MG63 (cell line): ENCODE measurements around the gene CROCC2. TPM values are rescaled to one million over a fixed set of nuclear protein-coding genes. Genes with fewer than 3 reads are reported as not detected.
A peak's percentile ranks its signal among the peaks of the same experiment; 100 is the strongest.

Experiments
- DNase-seq: peaks from one replicate; pipeline ENCODE4 v3.0.0-alpha.2; 2020
- H3K27me3 ChIP-seq: fragments of 250-450 bp; sonication (Bioruptor Pico); 2 replicates; pipeline ENCODE4 v1.5.1; 2020; ENCODE audit warnings: mild to moderate bottlenecking, moderate library complexity
- H3K36me3 ChIP-seq: fragments of 250-450 bp; sonication (Bioruptor Pico); 2 replicates; pipeline ENCODE4 v1.5.1; 2020; ENCODE audit warnings: mild to moderate bottlenecking, moderate library complexity
- H3K4me3 ChIP-seq: fragments of 250-450 bp; sonication (Bioruptor Pico); 2 replicates; pipeline ENCODE4 v1.5.1; 2020; ENCODE audit warnings: mild to moderate bottlenecking, moderate library complexity
- H3K9me3 ChIP-seq: fragments of 250-450 bp; sonication (Bioruptor Pico); 2 replicates; pipeline ENCODE4 v1.5.1; 2020; ENCODE audit warnings: mild to moderate bottlenecking, moderate library complexity
- total RNA-seq: library from RNA; depleted of rRNA; stranded (reverse); fragments of >200 nt; shearing (Covaris generic); gene quantifications from 2 replicates; pipeline ENCODE4 v1.2.3, GENCODE V29; 2014; ENCODE audit warnings: low replicate concordance

The CROCC2 gene
- total RNA-seq, 1 experiment from 2014 or later, result not detected

DNA sequence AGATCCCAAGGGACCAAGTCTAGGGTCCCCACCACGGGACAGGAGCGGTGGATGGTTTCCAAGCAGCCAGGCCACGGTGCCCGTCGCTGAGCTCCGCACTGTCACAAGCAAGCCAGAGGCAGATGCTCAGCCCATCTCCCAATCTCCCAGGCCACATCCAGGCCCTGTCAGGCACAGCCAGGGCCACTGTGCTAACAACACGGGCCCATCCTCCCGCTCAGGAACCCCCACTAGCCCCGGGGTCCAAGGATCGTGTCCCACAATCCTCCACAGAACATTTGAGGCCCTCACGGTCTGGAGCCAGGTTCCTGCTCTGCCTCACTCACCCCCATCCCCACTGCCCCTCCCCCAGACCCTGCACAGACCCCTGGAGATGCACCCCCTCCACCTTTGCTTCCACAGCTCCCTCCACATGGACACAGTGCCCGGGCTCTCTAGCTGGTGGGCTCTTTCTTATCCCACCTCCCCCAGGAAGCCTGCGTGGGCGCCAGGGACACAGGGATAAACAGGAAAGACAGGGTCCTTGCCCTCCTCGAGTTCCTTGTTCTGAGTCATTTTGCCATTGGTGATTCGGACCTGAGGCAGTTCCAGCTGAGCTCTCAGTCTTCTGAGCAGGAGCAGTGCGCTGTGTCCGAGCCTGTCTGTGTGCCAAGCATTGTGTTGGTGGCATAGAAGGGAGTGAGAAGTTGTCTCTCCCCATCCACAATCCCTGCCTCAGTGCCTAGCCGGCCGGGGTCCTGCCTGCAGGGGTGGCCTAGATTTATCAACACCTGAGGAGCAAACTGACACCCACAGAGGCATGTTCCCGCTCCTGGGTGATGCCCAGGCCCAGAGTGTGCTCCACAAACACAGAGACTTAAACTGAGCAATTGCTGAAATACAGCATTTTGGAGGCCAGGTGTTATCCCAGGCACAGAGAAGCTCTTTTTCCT lies 7.0 kb downstream of the CROCC2 start:
- H3K4me3 ChIP-seq, result no peak overlapping the region
- no peaks in the 10 kb centered on the region for H3K27me3 ChIP-seq
- H3K36me3 ChIP-seq, result no peaks in the 10 kb centered on the region
- peak; percentile 44 for DNase-seq
- no peaks in the 10 kb centered on the region for H3K9me3 ChIP-seq

DNA sequence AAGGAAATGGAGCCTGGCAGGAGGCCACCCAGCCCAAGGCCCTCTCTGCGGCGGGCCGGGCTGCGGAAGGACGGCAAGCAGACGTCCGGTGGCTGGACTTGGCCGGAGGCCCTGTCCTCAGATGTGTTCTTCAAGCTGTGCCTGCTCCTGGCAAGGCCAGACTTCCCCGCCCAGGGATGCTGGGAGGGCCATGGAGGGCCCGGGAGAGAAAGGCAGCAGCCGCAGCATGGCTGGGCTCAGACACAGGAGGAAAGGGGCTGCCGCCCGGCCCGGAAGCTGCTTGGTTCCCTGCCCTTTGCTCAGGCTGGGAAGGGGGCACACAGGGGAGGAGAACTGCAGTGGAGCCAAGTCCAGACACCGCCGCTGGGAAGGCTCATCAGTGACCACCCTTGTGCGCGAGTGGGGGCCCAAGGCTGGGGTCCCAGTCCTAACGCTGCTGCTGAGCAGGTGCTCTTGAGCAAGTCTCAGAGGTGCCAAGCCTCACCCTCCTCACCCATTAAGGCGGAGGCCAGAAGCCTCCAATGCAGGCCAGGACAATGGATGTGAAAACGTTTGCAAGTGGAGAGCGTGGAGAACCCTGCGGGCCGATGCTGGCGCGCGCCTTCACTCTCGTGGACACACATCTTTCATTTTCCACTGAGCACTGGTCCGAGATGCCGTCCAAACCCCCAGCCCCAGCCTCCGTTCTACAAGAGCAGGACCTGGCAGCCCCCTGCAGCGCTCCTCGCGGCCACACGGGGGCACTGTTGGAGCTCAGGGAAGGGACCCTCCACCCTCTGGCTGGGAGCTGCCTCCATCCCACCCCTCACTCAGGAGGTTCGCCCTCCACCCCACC lies 7.9 kb downstream of the CROCC2 start:
- no peak overlapping the region for H3K4me3 ChIP-seq
- DNase-seq, result peak; percentile 71

DNA sequence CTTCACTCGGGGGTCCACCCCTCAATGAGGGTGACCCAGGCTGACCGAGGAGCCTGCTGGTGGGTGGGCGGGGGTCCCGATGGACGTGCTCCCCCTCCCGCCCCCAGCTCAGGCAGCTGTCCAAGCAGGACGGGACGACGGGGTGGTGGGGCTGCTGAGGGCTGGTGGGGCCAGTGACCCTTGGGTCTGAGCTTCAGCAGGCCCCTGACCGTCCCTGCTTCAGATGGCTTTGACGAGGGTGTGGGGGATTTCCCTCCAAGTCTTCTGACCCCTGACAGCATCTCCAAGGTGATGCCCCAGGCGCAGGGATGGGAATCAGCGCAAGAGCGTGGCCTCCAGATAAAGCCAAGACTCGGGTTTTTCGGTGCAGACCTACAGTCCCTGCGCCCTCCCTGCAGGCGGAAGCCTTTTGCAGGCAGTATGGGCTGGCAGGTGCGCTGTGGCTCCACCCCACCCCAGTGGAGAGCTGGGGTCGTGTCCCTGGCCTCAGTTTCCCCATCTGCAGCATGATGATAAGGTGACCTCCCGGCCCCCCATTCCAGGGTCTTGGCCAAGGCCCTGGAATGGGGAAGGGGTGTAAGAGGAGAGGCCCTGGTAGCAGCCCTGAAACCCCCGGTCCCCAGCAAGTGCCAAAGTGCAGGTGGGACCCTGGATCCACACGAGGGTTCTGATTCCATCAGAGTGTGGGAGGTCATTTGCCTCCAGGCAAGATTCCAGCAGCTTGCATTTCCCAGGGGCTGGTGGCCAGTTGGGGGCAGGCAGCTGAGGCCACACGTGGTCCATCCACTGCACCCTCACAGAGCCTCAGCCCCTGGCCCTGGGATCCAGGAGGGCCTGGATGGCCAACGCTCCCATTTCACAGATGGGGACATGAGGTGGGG lies 8.7 kb downstream of the CROCC2 start:
- Histone ChIP-seq H3K36me3 (no peaks in the 10 kb centered on the region), H3K9me3 (no peaks in the 10 kb centered on the region), H3K4me3 (no peak overlapping the region), H3K27me3 (no peaks in the 10 kb centered on the region)
- DNase-seq, result no peak

More for the DNA sequence above, 7.9 kb downstream of the CROCC2 start:
- H3K36me3 ChIP-seq, result no peaks in the 10 kb centered on the region
- H3K9me3 ChIP-seq, result no peaks in the 10 kb centered on the region
- no peaks in the 10 kb centered on the region for H3K27me3 ChIP-seq

DNA sequence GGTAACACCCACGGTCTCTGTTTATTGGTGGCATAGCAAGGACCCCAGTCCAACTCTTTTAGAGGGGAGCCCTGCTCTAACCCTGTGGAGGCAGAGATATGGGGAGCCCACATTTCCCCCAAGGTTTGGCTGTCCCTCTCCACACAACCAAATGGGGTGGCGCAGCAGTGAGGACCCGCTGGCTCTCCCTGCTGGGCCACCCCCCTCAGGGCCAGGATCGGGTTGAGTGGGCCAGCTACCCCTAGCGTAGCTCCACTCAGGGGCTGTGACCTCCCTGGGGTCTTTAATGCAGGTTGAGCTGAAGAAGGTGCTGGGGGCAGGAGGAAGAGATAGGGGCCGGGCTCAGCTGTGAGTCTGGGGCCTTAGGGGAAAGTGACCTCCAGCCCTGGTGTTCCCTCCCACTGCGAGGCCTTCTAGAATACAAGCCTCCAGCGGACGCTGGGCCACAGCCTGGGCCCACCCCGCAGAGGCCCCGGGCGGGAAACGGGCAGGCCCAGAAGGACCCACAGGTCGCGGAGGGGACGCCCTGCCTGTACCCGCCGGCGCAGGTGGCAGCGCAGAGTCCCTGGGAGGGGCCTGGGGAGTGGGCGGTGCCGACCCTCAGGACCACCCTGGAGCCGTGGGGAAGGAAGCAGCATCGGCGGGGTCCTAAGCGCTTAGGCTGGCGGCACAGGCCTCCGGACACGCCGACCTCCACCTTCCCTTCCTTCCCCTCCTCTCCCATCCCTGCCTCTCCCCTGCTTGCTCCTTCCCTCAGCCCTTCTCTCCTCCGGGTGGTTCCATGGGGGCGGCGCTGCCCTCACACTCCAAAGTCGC lies 9.6 kb downstream of the CROCC2 start:
- DNase-seq, result no peak
- no peak overlapping the region for H3K4me3 ChIP-seq

DNA sequence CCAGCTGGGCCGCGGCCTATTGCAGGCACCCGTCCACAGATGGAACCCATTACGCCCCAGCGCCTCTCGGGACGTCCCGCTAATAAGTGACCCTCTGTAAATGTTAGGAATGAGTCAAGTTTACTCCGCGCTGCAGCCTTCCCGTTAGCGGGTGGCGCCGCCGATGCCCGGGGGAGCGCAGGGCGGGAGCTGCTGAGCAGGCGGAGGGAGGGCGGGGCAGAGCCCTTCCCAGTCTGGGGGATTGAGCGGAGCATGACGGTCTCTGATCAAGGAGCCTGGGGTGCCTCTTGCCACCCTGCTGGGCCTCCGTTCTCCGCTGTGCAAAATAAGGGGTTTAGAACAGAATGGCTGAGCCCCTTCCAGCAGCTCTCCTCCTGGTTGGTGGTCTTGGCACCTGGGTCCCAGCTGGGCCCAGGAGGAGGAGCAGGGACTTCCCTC lies 10.5 kb downstream of the CROCC2 start:
- H3K9me3 ChIP-seq, result no peaks in the 10 kb centered on the region
- peak; percentile 90 for DNase-seq
- H3K36me3 ChIP-seq, result no peaks in the 10 kb centered on the region
- no peaks in the 10 kb centered on the region for H3K27me3 ChIP-seq
- no peak overlapping the region for H3K4me3 ChIP-seq

More for the DNA sequence above, 9.6 kb downstream of the CROCC2 start:
- H3K27me3 ChIP-seq, result no peaks in the 10 kb centered on the region
- H3K9me3 ChIP-seq, result no peaks in the 10 kb centered on the region
- no peaks in the 10 kb centered on the region for H3K36me3 ChIP-seq

DNA sequence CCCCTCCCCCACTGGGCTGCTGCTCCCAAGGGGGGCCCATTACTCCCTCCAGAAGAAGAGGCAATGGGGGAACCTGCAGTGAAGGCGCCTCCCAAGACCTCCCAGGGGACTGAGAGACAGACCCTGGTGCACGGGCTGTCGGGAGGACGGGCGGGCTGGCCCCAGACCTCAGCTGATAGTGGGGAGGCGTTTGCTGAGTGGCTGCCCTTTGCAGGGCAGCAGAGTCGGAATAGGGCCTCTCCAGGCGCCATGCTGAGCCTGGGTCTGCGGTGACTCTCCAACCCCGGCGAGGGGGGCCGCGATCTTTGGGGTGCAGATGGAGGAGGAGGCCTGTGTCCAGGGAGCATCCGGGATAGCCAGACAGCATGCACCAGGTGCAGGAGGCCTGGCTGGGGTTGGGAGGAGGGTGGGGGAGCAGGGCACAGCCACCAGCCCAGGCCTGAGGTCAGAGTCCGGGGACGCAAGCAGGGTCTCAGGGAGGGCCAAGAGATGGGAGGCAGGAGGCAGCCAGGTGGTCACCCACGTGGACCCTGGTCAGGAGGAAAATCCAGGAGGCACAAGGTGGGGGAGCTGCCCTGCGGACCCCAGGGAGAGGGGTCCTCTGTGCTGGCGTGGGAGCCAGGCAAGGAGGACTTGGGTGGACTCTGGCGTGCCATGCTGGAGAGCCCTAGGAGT lies 11.0 kb downstream of the CROCC2 start:
- Histone ChIP-seq H3K36me3 (no peaks in the 10 kb centered on the region), H3K9me3 (no peaks in the 10 kb centered on the region), H3K4me3 (no peak overlapping the region), H3K27me3 (no peaks in the 10 kb centered on the region)
- no peak for DNase-seq

DNA sequence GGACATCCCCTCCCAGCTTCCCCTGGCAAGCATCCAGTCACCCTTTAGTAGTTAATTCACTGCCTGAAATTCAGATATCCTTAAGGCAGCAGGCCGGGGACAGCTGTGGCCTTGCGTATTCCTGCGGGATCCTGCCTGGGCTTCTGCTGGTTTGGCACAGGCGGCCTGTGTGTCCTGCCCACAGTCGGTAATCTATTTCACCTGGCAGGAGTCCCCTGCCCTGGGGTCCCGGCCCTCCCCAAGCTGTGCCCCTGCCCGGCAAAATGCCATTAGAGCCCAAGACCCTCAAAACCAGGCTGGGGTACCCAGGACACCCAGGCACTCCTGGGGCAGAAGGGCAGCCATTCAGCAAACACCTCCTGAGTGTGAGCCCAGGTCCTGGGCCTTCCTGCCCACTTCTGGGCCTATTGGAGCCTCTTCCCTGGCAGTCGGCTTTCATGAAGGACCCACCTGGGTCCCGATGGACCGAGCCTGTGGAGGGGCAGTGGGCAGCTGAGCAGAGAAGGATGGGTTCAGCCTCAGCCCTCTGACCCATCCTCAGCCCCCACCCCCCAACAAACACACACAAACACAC lies 11.6 kb downstream of the CROCC2 start:
- Histone ChIP-seq H3K4me3 (no peak overlapping the region), H3K9me3 (no peaks in the 10 kb centered on the region)
- DNase-seq, result no peak

DNA sequence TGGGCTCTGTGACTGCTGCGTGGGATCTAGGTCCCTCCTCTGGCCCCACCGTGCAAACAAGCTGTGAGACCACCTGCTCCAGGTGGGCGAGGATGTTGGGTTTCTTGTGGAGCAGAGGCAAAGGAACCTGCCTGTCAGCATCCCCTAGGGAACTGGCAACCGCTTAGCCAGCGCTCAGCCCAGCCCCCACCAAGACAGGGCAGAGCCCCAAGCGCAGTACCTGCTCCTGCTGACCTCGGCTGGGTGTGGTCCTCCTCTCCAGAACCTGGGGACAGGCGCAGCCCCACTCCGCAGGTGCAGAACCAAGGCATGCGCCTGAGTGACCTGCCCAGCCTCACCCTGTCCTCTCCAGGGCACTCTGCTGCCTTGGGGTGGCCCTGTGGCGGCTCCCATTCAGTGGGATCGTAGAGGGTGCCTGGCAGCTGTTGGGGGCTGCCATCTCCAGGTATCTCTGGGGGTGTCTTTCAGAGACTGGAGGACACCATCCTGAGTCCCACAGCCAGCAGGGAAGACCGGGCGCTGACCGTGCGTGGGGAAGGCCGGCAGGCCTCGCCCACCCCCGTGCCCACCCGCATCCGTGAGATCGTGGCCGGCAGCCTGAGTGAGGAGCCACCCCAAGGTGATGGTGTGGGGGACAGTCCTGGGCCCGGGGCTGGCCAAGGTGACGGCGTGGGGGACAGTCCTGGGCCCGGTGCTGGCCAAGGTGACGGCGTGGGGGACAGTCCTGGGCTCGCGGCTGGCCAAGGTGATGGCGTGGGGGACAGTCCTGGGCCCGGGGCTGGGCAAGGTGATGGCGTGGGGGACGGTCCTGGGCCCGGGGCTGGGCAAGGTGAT lies 12.3 kb downstream of the CROCC2 start:
- Histone ChIP-seq H3K36me3 (no peaks in the 10 kb centered on the region), H3K9me3 (no peaks in the 10 kb centered on the region), H3K4me3 (no peak overlapping the region), H3K27me3 (no peaks in the 10 kb centered on the region)
- DNase-seq, result no peak

More for the DNA sequence above, 11.6 kb downstream of the CROCC2 start:
- Histone ChIP-seq H3K27me3 (no peaks in the 10 kb centered on the region), H3K36me3 (no peaks in the 10 kb centered on the region)

DNA sequence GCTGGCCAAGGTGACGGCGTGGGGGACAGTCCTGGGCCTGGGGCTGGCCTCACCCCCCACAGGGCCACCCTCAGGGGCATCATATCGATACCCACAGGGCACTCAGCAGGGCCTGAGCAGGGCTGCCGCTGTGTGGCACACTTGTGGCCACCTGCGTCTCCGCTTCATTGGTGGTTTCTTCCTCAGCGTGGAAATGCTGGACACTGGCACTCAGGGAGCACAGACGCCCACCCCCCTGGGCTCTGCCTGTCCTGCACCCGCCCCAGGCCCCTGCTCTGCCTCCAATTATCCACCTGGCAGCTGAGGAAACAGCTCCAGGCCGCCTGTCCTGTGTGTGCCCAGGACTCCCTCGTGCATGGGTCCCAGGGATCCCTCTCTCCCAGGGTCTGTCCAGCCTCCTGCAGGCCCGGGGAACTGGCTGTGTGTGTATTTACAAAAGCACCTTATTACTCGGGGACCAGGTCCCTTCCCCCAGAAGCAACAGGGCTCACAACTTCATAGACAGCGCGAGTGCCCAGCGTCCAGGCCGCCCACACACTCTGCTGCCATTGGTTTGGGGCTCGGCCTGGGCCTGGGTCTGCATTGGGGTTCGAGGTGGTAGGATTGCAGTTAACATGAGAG lies 13.1 kb downstream of the CROCC2 start:
- Histone ChIP-seq H3K36me3 (no peaks in the 10 kb centered on the region), H3K27me3 (no peaks in the 10 kb centered on the region), H3K9me3 (no peaks in the 10 kb centered on the region), H3K4me3 (no peak overlapping the region)
- no peak for DNase-seq

DNA sequence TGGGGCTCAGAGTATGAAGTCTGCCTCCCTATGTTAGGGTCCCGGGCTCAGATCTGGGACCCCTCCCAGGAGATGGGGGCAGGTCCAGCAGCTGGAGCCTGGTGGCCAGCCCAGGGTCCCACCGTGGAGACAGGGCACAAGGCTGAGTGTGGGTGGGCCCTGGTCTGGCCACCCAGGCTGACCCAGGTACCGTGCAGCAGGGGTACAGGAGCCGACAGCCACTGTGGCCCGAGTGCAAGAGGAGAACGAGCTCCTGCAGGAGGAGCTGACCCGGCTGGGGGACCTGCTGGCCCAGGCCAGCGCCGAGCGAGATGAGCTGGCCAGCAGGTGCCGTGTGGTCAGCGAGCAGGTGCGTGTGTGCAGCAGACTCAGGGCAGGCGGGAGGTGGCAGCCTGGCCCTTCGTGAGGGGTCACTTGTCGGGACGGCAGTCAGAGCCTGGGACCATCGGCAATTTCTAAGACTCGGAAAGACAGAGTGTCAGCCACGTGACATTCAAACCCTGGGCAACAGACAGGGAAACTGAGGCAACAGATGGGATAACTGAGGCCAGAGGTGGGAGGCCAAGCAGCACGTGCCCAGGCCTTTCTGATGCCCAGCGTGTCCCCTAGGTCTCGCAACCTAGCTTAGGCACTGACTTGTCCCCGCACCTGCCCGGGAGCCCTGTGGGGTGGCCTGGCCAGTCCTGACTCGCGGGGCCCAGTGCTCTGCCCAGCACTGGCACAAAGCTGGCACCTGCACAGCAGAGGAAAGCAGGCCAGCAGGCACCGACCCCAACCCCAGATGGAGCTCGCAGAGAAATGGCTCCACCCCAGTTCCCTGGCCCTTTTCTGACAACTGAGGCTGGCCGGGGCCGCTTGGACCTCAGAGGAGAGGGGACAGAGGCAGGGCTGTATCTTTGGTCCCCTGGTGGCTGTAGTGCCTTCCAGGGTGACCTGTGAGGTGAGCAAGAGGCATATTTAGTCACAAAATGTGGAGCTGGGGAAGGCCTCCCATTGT lies 13.9 kb downstream of the CROCC2 start:
- no peaks in the 10 kb centered on the region for H3K27me3 ChIP-seq
- DNase-seq, result no peak
- no peaks in the 10 kb centered on the region for H3K36me3 ChIP-seq
- no peaks in the 10 kb centered on the region for H3K9me3 ChIP-seq
- H3K4me3 ChIP-seq, result no peak overlapping the region

DNA sequence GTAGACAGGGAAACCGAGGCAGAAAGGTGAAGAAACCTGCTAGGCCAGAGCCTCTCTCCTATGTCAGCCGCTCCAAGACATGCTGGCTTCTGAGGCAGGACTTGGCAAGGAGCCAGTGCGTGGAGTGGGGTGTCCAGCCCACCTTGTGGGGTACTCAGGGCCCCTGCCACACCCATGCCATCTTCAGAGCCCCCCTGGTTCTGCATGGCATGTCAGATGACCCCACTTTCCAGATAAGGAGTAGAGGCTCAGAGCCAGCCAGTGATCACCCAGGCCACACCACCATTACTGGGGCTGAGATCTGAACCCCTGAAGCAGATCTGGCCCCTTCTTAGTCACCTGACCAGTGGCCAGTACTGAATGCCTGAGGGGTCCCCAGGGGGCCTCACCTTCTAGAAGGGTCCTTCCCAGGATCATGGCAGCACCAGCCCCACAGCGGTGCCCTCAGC lies 14.7 kb downstream of the CROCC2 start:
- Histone ChIP-seq H3K9me3 (no peaks in the 10 kb centered on the region), H3K4me3 (no peak overlapping the region), H3K36me3 (no peaks in the 10 kb centered on the region), H3K27me3 (no peaks in the 10 kb centered on the region)
- DNase-seq, result no peak

DNA sequence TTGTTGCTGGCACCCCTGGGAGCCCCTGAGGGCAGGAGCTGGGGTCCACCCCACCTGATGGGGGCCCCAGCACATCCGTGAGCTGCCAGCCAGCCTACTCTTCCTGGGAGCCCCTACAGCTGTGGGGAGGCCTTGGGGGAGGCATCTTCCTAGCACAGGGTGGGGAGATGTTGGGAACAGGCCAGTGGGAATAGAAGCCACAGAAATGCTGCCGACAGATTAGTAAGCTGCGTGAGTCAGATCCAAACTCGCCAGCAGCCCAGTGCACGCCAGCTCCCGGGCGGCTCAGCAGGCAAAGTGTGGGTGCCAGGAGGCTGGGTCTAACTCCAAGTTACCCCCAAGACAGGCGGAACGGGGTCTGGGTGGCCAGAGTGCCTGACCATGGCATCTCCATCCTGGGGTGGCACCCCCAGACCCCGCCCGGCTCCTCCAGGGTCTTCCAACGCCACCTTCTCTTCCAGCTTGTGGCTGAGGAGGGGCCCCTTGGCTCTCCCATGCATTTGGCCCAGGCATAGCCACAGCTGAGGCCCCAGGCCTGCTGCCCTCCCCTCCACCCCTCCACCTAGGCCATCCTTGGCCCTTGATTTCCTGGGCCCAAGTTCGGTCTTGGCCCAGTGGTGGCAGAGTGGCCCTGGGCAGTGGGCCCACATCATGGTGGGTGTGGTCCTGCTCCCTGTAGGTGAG lies 15.3 kb downstream of the CROCC2 start:
- Histone ChIP-seq H3K27me3 (no peaks in the 10 kb centered on the region), H3K9me3 (no peaks in the 10 kb centered on the region), H3K4me3 (no peak overlapping the region), H3K36me3 (no peaks in the 10 kb centered on the region)
- DNase-seq, result peak; percentile 93

DNA sequence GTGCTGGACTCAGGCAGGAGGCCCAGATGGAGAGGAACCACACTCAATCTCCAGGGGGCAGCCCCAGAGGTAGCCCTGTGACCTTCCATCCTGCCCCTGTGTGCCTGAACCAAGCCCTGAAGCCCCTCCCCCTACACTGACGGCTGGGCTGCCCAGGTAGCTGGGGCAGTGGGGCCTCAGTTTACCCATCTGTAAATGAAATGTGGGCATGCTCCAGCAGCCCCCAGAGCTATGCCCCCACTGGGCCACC lies 15.8 kb downstream of the CROCC2 start:
- H3K9me3 ChIP-seq, result no peaks in the 10 kb centered on the region
- no peaks in the 10 kb centered on the region for H3K27me3 ChIP-seq
- H3K4me3 ChIP-seq, result no peak overlapping the region
- no peak for DNase-seq
- H3K36me3 ChIP-seq, result no peaks in the 10 kb centered on the region
